GM10847 (cell line): ENCODE data around the gene B3GALT6.

Experiments used
- POLR2A ChIP-seq: IDR thresholded peaks from 2 replicates; pipeline ENCODE4 v1.6.1; 2011; ENCODE audit not compliant: insufficient read length; ENCODE audit errors: extremely low read depth

Gene B3GALT6

GRCh38 chr1:1208713-1209433 lies 23.2 kb upstream of the B3GALT6 start:
- no peak for TF ChIP-seq POLR2A

- no peak for TF ChIP-seq POLR2A
These were observed 21.1 kb upstream of the B3GALT6 start for GRCh38 chr1:1210726-1211540.

- no peak for TF ChIP-seq POLR2A
These were observed 20.2 kb upstream of the B3GALT6 start for GRCh38 chr1:1211541-1212441.

- no peak for TF ChIP-seq POLR2A
These were observed 19.2 kb upstream of the B3GALT6 start for GRCh38 chr1:1212780-1213344.

GRCh38 chr1:1213345-1214265 lies 18.4 kb upstream of the B3GALT6 start, which contains the start of gene TNFRSF4:
TNFRSF4 (minus strand) TSS chr1:1214153; CDS start chr1:1214127, 26 bp downstream.
- TF ChIP-seq POLR2A: no peak

- no peak for TF ChIP-seq POLR2A
These were observed 16.9 kb upstream of the B3GALT6 start for GRCh38 chr1:1215080-1215676.

- no peak for TF ChIP-seq POLR2A
These were observed 16.0 kb upstream of the B3GALT6 start for GRCh38 chr1:1215881-1216605.

GRCh38 chr1:1216770-1217620 lies 15.0 kb upstream of the B3GALT6 start:
- TF ChIP-seq POLR2A: no peak

- TF ChIP-seq POLR2A: no peak
These were observed 14.2 kb upstream of the B3GALT6 start for GRCh38 chr1:1217621-1218523.

GRCh38 chr1:1218524-1219200 lies 13.4 kb upstream of the B3GALT6 start:
- TF ChIP-seq POLR2A: no peak
